DOHH2 (cell line): ENCODE data around the gene COP1.

Experiments used
- EZH2phosphoT487 ChIP-seq: fragments of 200-600 bp; sonication (generic); IDR thresholded peaks from 2 replicates; pipeline ENCODE4 v1.6.1; 2017; ENCODE audit warnings: borderline replicate concordance, mild to moderate bottlenecking, antibody characterized with exemption, low read length, moderate library complexity, mixed read lengths
- TF ChIP-seq, protein P1 (sequence below): fragments of 200-600 bp; sonication (generic); IDR thresholded peaks from one replicate; pipeline ENCODE4 v1.5.1; 2014; ENCODE audit warnings: antibody characterized with exemption, mild to moderate bottlenecking, low read depth, low read length; ENCODE audit not compliant: poor library complexity, severe bottlenecking

DNA sequence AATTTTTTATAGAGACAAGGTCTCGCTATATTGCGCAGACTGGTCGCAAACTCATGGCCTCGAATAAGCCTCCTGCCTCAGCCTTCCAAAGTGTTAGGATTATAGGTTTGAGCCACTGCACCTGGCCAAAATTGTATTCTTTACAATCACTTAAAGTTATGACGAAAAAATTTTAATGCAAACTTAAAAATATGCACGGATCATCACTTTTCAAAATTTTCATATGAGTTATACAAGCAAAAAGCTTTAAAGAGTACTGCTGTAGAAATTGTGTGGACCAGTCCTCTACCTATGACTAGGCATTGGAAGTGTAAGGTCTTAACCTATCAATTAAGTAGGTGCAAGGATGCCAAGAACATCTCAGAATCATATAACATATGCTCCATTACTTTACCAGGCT is 34.9 kb downstream of the COP1 start:
- TF ChIP-seq, protein P1, sequence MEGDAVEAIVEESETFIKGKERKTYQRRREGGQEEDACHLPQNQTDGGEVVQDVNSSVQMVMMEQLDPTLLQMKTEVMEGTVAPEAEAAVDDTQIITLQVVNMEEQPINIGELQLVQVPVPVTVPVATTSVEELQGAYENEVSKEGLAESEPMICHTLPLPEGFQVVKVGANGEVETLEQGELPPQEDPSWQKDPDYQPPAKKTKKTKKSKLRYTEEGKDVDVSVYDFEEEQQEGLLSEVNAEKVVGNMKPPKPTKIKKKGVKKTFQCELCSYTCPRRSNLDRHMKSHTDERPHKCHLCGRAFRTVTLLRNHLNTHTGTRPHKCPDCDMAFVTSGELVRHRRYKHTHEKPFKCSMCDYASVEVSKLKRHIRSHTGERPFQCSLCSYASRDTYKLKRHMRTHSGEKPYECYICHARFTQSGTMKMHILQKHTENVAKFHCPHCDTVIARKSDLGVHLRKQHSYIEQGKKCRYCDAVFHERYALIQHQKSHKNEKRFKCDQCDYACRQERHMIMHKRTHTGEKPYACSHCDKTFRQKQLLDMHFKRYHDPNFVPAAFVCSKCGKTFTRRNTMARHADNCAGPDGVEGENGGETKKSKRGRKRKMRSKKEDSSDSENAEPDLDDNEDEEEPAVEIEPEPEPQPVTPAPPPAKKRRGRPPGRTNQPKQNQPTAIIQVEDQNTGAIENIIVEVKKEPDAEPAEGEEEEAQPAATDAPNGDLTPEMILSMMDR = no peak
- no peak for TF ChIP-seq EZH2phosphoT487
